Right lobe of liver (tissue), 4 donors: ENCODE data around the gene USB1.

Source experiments
- CTCF ChIP-seq, 4 donors: fragments of 200-600 bp in 3 of 4; fragments of 450-650 bp in 1 of 4; IDR thresholded peaks; one replicate each; pipeline versions ENCODE4 v1.5.1 to v1.8.0; 2016 to 2022; ENCODE audit warnings: antibody characterized with exemption in 4 of 4, mild to moderate bottlenecking in 2 of 4
- POLR2A ChIP-seq: fragments of 450-650 bp; IDR thresholded peaks from one replicate; pipeline ENCODE4 v1.6.1; 2017; ENCODE audit warnings: antibody characterized with exemption, mild to moderate bottlenecking
- donor health status: DM: no; HTN: no; CAD: no.
- donor health status: DM: no; HTN: no; CAD: no.
- donor health status: DM: no; HTN: yes; CAD: no.

- TF ChIP-seq CTCF (IDR thresholded peaks at IDR 0.05) = no peak
- no peak for TF ChIP-seq POLR2A
Measured at GRCh38 chr16:58045096-58045495, 43.9 kb downstream of the USB1 start.
